ENCODE measurements around the gene ITGAL. TPM values are rescaled to one million over a fixed set of nuclear protein-coding genes. Genes with fewer than 3 reads are reported as not detected.

The ITGAL gene
- total RNA-seq, 4 donors from 2014 or later = 1.3 to 16.5 (median 4.1) TPM

GRCh38 chr16:30438835-30439234, 33.7 kb upstream of the ITGAL start:
- no peak for TF ChIP-seq CTCF (IDR thresholded peaks at IDR 0.05; ENCODE audit: low read depth)

GRCh38 chr16:30439720-30440348, 32.7 kb upstream of the ITGAL start:
- TF ChIP-seq CTCF (IDR thresholded peaks at IDR 0.05; ENCODE audit: low read depth) = no peak

GRCh38 chr16:30443631-30444030, 28.9 kb upstream of the ITGAL start:
- no peak for TF ChIP-seq CTCF (IDR thresholded peaks at IDR 0.05; ENCODE audit: low read depth)

GRCh38 chr16:30444231-30445148, 28.1 kb upstream of the ITGAL start:
- TF ChIP-seq CTCF (IDR thresholded peaks at IDR 0.05; ENCODE audit: low read depth) = no peak

GRCh38 chr16:30445149-30445407, 27.5 kb upstream of the ITGAL start:
- no peak for TF ChIP-seq CTCF (IDR thresholded peaks at IDR 0.05; ENCODE audit: low read depth)

- TF ChIP-seq CTCF (IDR thresholded peaks at IDR 0.05; ENCODE audit: low read depth) = no peak
Observed at GRCh38 chr16:30445408-30446202, 26.9 kb upstream of the ITGAL start, which contains the start of gene SEPHS2. Gene SEPHS2 (minus strand): TSS chr16:30445874. CDS start chr16:30445727, 147 bp downstream.

- no peak for TF ChIP-seq CTCF (IDR thresholded peaks at IDR 0.05; ENCODE audit: low read depth)
Observed at GRCh38 chr16:30446203-30446595, 26.3 kb upstream of the ITGAL start.

Data from subcutaneous adipose tissue (tissue), 4 donors.